HepG2 (cell line): ENCODE data around the gene FIBP. TPM values are rescaled to one million over a fixed set of nuclear protein-coding genes. Genes with fewer than 3 reads are reported as not detected.

ENCODE experiments used
- ADNP ChIP-seq: sonication (generic); formaldehyde crosslinking; IDR thresholded peaks from 2 replicates; pipeline ENCODE4 v1.4.0; 2020; ENCODE audit warnings: missing genetic modification reagents
- ERF ChIP-seq: IDR thresholded peaks from 2 replicates; pipeline ENCODE4 v1.6.1; 2018; ENCODE audit warnings: missing biosample characterization, missing genetic modification reagents
- FOXA3 ChIP-seq: IDR thresholded peaks from 2 replicates; pipeline ENCODE4 v1.6.1; 2016; ENCODE audit warnings: missing genetic modification reagents, missing compliant biosample characterization
- KLF16 ChIP-seq, 2 experiments: sonication (generic) in 1 of 2; formaldehyde crosslinking in 1 of 2; IDR thresholded peaks; 2 replicates each; pipeline versions ENCODE4 v1.6.1 to v1.8.0; 2016 to 2023; ENCODE audit warnings: missing genetic modification reagents in 2 of 2, missing compliant biosample characterization in 1 of 2
- MZF1 ChIP-seq: sonication (generic); formaldehyde crosslinking; IDR thresholded peaks from 2 replicates; pipeline ENCODE4 v1.8.1; 2023; ENCODE audit warnings: mild to moderate bottlenecking, missing genetic modification reagents, borderline replicate concordance
- PHF5A ChIP-seq: IDR thresholded peaks from one replicate; pipeline ENCODE4 v1.6.1; 2018; ENCODE audit warnings: low read depth, missing genetic modification reagents; ENCODE audit not compliant: unreplicated experiment
- PHF8 ChIP-seq: sonication (generic); formaldehyde crosslinking; IDR thresholded peaks from 2 replicates; pipeline ENCODE4 v1.5.0; 2020; ENCODE audit warnings: missing genetic modification reagents
- RCOR2 ChIP-seq: IDR thresholded peaks from 2 replicates; pipeline ENCODE4 v1.6.1; 2016; ENCODE audit warnings: missing biosample characterization, missing genetic modification reagents
- RXRB ChIP-seq: IDR thresholded peaks from 2 replicates; pipeline ENCODE4 v1.6.1; 2016; ENCODE audit warnings: borderline replicate concordance, missing genetic modification reagents, missing compliant biosample characterization
- WIZ ChIP-seq: sonication (generic); formaldehyde crosslinking; IDR thresholded peaks from 2 replicates; pipeline ENCODE4 v1.5.1; 2020; ENCODE audit warnings: mild to moderate bottlenecking, missing genetic modification reagents
- ZNF207 ChIP-seq: fragments of 450-650 bp; IDR thresholded peaks from 2 replicates; pipeline ENCODE4 v1.6.1; 2016; ENCODE audit warnings: antibody characterized with exemption, borderline replicate concordance
- ZNF432 ChIP-seq: sonication (generic); formaldehyde crosslinking; IDR thresholded peaks from 2 replicates; pipeline ENCODE4 v1.5.0; 2020; ENCODE audit warnings: missing genetic modification reagents, mild to moderate bottlenecking, borderline replicate concordance
- ZNF570 ChIP-seq: sonication (generic); formaldehyde crosslinking; IDR thresholded peaks from 2 replicates; pipeline ENCODE4 v1.4.0; 2020; ENCODE audit warnings: mild to moderate bottlenecking, missing genetic modification reagents, borderline replicate concordance
- ZNF776 ChIP-seq: sonication (generic); formaldehyde crosslinking; IDR thresholded peaks from 2 replicates; pipeline ENCODE4 v1.4.0; 2020; ENCODE audit warnings: mild to moderate bottlenecking, missing genetic modification reagents
- polyA plus RNA-seq, 8 experiments: library from polyadenylated mRNA; depleted of rRNA in 3 of 8; stranded (reverse) in 7 of 8; unstranded in 1 of 8; fragments of >200 nt; fragmentation: Illumina TruSeq in 4 of 8; extraction: Trizol in 4 of 8; gene quantifications; 2 replicates each; pipeline versions ENCODE4 v1.2.1 to v1.2.3, GENCODE V29; 2011 to 2016; ENCODE audit warnings: low read depth in 4 of 8, missing spikeins in 1 of 8, mixed read lengths in 1 of 8; ENCODE audit not compliant: insufficient read depth in 1 of 8
- total RNA-seq, 5 experiments: library from RNA; depleted of rRNA; stranded (reverse); fragments of >200 nt; fragmentation: Illumina TruSeq; extraction: Trizol; gene quantifications; 2 replicates each; pipeline ENCODE4 v1.2.3, GENCODE V29; 2016; ENCODE audit warnings: low read depth in 1 of 5
- TF ChIP-seq, protein P1 (sequence below): sonication (generic); formaldehyde crosslinking; IDR thresholded peaks from 2 replicates; pipeline ENCODE4 v1.5.1; 2020; ENCODE audit warnings: mild to moderate bottlenecking, moderate library complexity, missing genetic modification reagents
- TF ChIP-seq, protein P2 (sequence below), 2 experiments: sonication (generic) in 1 of 2; formaldehyde crosslinking in 1 of 2; IDR thresholded peaks; 2 replicates each; pipeline versions ENCODE4 v1.4.0 to v1.6.1; 2016 to 2020; ENCODE audit warnings: borderline replicate concordance in 1 of 2, low read depth in 1 of 2, mild to moderate bottlenecking in 1 of 2, missing genetic modification reagents in 1 of 2
- TF ChIP-seq, protein P3 (sequence below): sonication (generic); formaldehyde crosslinking; IDR thresholded peaks from 2 replicates; pipeline ENCODE4 v1.8.0; 2023; ENCODE audit warnings: mild to moderate bottlenecking, missing genetic modification reagents
- TF ChIP-seq, protein P4 (sequence below): sonication (generic); formaldehyde crosslinking; IDR thresholded peaks from 2 replicates; pipeline ENCODE4 v1.4.0; 2020; ENCODE audit warnings: missing genetic modification reagents

FIBP gene
- total and polyA plus RNA-seq, 2 of the 13 experiments (the other 11 are each of a cell fraction or from before 2014, with no cell fraction given), result 42.9 to 62.1 TPM

DNA sequence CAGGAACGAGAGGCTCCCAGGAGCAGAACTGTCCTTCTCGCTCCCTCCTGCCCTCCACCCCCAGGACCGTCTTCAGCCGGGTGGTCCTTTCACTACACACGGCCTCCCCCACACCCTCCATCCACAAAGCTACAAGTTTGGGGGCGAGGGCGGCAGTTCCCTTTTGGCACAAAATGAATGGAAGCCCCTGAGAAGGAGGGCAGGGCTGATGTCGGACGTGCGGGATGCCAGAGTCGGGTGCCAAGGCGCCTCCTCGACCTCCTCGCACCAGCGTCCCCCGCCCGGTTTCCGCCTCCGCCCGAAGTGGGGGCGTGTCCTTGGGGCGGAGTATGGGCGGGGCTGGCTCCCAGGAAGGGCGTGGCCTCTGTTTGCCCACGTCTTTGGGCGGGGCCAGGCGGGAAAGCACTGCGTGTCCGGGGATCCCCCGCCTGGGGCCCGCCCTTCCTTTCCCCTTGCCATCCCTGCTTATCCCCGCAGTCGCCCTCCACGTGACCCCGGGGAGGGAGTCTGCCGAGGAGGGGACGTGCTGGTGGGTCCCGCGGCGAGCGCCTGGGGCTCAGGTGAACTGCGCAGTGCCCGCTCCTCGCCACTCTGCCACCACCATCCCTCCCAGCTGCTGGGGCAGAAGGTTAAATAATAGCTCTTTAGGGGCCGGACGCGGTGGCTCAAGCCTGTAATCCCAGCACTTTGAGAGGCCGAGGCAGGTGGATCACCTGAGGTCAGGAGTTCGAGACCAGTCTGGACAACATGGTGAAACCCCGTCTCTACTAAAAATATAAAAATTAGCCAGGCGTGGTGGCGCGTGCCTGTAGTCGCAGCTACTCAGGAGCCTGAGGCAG lies 14.7 kb downstream of the FIBP start (continued):
- TF ChIP-seq, protein P1, sequence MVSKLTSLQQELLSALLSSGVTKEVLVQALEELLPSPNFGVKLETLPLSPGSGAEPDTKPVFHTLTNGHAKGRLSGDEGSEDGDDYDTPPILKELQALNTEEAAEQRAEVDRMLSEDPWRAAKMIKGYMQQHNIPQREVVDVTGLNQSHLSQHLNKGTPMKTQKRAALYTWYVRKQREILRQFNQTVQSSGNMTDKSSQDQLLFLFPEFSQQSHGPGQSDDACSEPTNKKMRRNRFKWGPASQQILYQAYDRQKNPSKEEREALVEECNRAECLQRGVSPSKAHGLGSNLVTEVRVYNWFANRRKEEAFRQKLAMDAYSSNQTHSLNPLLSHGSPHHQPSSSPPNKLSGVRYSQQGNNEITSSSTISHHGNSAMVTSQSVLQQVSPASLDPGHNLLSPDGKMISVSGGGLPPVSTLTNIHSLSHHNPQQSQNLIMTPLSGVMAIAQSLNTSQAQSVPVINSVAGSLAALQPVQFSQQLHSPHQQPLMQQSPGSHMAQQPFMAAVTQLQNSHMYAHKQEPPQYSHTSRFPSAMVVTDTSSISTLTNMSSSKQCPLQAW (CRISPR knock-in tag), result peak; percentile 42; the same call in 1 of the 2 replicates
- TF ChIP-seq, protein P2, sequence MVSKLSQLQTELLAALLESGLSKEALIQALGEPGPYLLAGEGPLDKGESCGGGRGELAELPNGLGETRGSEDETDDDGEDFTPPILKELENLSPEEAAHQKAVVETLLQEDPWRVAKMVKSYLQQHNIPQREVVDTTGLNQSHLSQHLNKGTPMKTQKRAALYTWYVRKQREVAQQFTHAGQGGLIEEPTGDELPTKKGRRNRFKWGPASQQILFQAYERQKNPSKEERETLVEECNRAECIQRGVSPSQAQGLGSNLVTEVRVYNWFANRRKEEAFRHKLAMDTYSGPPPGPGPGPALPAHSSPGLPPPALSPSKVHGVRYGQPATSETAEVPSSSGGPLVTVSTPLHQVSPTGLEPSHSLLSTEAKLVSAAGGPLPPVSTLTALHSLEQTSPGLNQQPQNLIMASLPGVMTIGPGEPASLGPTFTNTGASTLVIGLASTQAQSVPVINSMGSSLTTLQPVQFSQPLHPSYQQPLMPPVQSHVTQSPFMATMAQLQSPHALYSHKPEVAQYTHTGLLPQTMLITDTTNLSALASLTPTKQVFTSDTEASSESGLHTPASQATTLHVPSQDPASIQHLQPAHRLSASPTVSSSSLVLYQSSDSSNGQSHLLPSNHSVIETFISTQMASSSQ (IDR thresholded peaks at IDR 0.05; ENCODE audit: low read depth), result no peak
- TF ChIP-seq, protein P2 (CRISPR knock-in tag; IDR thresholded peaks at IDR 0.05; ENCODE audit: borderline replicate concordance), result peak; percentile 14; the same call in 1 of the 2 replicates
- TF ChIP-seq PHF5A (CRISPR knock-in tag) (peak; percentile 19), ERF (CRISPR knock-in tag) (peak; percentile 50; the same call in 1 of the 2 replicates), RXRB (CRISPR knock-in tag) (peak; percentile 72; the same call in 1 of the 2 replicates), MZF1 (CRISPR knock-in tag) (0 out of 2 replicates have a peak, but pooled peaks have one; percentile 44), ZNF207 (no peak), ZNF776 (CRISPR knock-in tag) (peak; percentile 56; the same call in 1 of the 2 replicates), FOXA3 (CRISPR knock-in tag) (peak; percentile 39; the same call in 1 of the 2 replicates), WIZ (CRISPR knock-in tag) (0 out of 2 replicates have a peak, but pooled peaks have one; percentile 49), RCOR2 (peak; percentile 42; the same call in 1 of the 2 replicates), ADNP (CRISPR knock-in tag) (0 out of 2 replicates have a peak, but pooled peaks have one; percentile 66), ZNF570 (no peak), PHF8 (CRISPR knock-in tag) (peak; percentile 35; the same call in 1 of the 2 replicates), ZNF432 (no peak), KLF16 (CRISPR knock-in tag; IDR thresholded peaks at IDR 0.05) (peak in 1 of 2 experiments; percentile 56; a peak in 1 of 4 replicates)
- TF ChIP-seq, protein P3, sequence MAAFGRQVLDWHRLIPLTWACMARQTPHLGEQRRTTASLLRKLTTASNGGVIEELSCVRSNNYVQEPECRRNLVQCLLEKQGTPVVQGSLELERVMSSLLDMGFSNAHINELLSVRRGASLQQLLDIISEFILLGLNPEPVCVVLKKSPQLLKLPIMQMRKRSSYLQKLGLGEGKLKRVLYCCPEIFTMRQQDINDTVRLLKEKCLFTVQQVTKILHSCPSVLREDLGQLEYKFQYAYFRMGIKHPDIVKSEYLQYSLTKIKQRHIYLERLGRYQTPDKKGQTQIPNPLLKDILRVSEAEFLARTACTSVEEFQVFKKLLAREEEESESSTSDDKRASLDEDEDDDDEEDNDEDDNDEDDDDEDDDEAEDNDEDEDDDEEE (CRISPR knock-in tag), result peak; percentile 55; the same call in 1 of the 2 replicates
- TF ChIP-seq, protein P4, sequence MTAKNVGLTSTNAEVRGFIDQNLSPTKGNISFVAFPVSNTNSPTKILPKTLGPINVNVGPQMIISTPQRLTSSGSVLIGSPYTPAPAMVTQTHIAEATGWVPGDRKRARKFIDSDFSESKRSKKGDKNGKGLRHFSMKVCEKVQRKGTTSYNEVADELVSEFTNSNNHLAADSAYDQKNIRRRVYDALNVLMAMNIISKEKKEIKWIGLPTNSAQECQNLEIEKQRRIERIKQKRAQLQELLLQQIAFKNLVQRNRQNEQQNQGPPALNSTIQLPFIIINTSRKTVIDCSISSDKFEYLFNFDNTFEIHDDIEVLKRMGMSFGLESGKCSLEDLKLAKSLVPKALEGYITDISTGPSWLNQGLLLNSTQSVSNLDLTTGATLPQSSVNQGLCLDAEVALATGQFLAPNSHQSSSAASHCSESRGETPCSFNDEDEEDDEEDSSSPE, result peak; percentile 65
